Neural progenitor cell (in vitro differentiated cells): ENCODE results near the gene NAPG.

Experiments
- EZH2 ChIP-seq: fragments of 200-600 bp; sonication (generic); IDR thresholded peaks from 2 replicates; pipeline ENCODE4 v1.6.1; 2017; ENCODE audit warnings: antibody characterized with exemption, mild to moderate bottlenecking, moderate library complexity
- EZH2phosphoT487 ChIP-seq: fragments of 200-600 bp; sonication (generic); IDR thresholded peaks from 2 replicates; pipeline ENCODE4 v1.6.1; 2017; ENCODE audit warnings: antibody characterized with exemption
- TF ChIP-seq, protein P1 (sequence below): fragments of 200-600 bp; sonication (generic); IDR thresholded peaks from 2 replicates; pipeline ENCODE4 v1.5.1; 2017; ENCODE audit warnings: antibody characterized with exemption, mild to moderate bottlenecking

GRCh38 chr18:10519999-10520935 is 5.6 kb upstream of the NAPG start:
- TF ChIP-seq EZH2, result no peak
- TF ChIP-seq, protein P1, sequence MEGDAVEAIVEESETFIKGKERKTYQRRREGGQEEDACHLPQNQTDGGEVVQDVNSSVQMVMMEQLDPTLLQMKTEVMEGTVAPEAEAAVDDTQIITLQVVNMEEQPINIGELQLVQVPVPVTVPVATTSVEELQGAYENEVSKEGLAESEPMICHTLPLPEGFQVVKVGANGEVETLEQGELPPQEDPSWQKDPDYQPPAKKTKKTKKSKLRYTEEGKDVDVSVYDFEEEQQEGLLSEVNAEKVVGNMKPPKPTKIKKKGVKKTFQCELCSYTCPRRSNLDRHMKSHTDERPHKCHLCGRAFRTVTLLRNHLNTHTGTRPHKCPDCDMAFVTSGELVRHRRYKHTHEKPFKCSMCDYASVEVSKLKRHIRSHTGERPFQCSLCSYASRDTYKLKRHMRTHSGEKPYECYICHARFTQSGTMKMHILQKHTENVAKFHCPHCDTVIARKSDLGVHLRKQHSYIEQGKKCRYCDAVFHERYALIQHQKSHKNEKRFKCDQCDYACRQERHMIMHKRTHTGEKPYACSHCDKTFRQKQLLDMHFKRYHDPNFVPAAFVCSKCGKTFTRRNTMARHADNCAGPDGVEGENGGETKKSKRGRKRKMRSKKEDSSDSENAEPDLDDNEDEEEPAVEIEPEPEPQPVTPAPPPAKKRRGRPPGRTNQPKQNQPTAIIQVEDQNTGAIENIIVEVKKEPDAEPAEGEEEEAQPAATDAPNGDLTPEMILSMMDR, result peak; percentile 92
- TF ChIP-seq EZH2phosphoT487, result no peak
